Mesenchymal stem cell (in vitro differentiated cells and primary cell): ENCODE measurements around the gene BICDL1.

Experiments
- DNase-seq: peaks from one replicate; pipeline ENCODE4 v3.0.0-alpha.2; 2013
- H2AFZ ChIP-seq: one replicate; pipeline ENCODE4 v1.6.1; 2013; ENCODE audit warnings: low read depth, mild to moderate bottlenecking, control low read depth, inconsistent platforms, low read length, moderate library complexity
- H2AK5ac ChIP-seq: 2 replicates; pipeline ENCODE4 v1.6.1; 2013; ENCODE audit warnings: low read length, moderate library complexity, mild to moderate bottlenecking, inconsistent platforms; ENCODE audit not compliant: severe bottlenecking
- H2BK120ac ChIP-seq: one replicate; pipeline ENCODE4 v1.6.1; 2013; ENCODE audit warnings: low read depth, mild to moderate bottlenecking, inconsistent platforms, low read length, moderate library complexity
- H2BK12ac ChIP-seq, 2 experiments: one replicate each; pipeline ENCODE4 v1.6.1; 2013; ENCODE audit warnings: inconsistent platforms in 2 of 2, low read length in 2 of 2, mild to moderate bottlenecking in 2 of 2, moderate library complexity in 2 of 2, control low read depth in 1 of 2
- H2BK15ac ChIP-seq: one replicate; pipeline ENCODE4 v1.6.1; 2013; ENCODE audit warnings: mild to moderate bottlenecking, low read depth, inconsistent platforms; ENCODE audit not compliant: poor library complexity, severe bottlenecking
- H2BK5ac ChIP-seq: 2 replicates; pipeline ENCODE4 v1.6.1; 2013; ENCODE audit warnings: low read depth, mild to moderate bottlenecking, low read length, control low read depth, inconsistent platforms; ENCODE audit not compliant: poor library complexity, severe bottlenecking
- H3K14ac ChIP-seq, 2 experiments: one replicate each; pipeline ENCODE4 v1.6.1; 2013; ENCODE audit warnings: inconsistent platforms in 2 of 2, low read length in 2 of 2, control low read depth in 1 of 2, mild to moderate bottlenecking in 1 of 2, moderate library complexity in 1 of 2
- H3K18ac ChIP-seq, 2 experiments: one replicate each; pipeline ENCODE4 v1.6.1; 2013; ENCODE audit warnings: inconsistent platforms in 2 of 2, low read length in 2 of 2, control low read depth in 1 of 2, low read depth in 1 of 2, mild to moderate bottlenecking in 1 of 2
- H3K23ac ChIP-seq, 2 experiments: one replicate each; pipeline ENCODE4 v1.6.1; 2013; ENCODE audit warnings: inconsistent platforms in 2 of 2, low read length in 2 of 2, mild to moderate bottlenecking in 2 of 2, moderate library complexity in 2 of 2, control low read depth in 1 of 2
- H3K27ac ChIP-seq: 2 replicates; pipeline ENCODE4 v1.5.1; 2013; ENCODE audit warnings: mild to moderate bottlenecking, moderate library complexity, low read length, control low read depth, inconsistent platforms; ENCODE audit not compliant: poor library complexity, severe bottlenecking
- H3K27me3 ChIP-seq, 2 experiments: 2 replicates each; pipeline versions ENCODE4 v1.6.1 to v1.7.0; 2013; ENCODE audit warnings: low read length in 2 of 2, mild to moderate bottlenecking in 2 of 2, moderate library complexity in 2 of 2, control low read depth in 1 of 2, inconsistent platforms in 1 of 2; ENCODE audit not compliant: control insufficient read depth in 1 of 2, insufficient read depth in 1 of 2
- H3K36me3 ChIP-seq, 2 experiments: 2 replicates each; pipeline versions ENCODE4 v1.6.1 to v1.7.0; 2013; ENCODE audit warnings: low read length in 2 of 2, control low read depth in 1 of 2, inconsistent platforms in 1 of 2, low read depth in 1 of 2, mild to moderate bottlenecking in 1 of 2; ENCODE audit not compliant: insufficient read depth in 2 of 2, control insufficient read depth in 1 of 2
- H3K4ac ChIP-seq, 2 experiments: one replicate each; pipeline ENCODE4 v1.6.1; 2013; ENCODE audit warnings: inconsistent platforms in 2 of 2, low read length in 2 of 2, mild to moderate bottlenecking in 2 of 2, moderate library complexity in 2 of 2, control low read depth in 1 of 2, low read depth in 1 of 2
- H3K4me1 ChIP-seq: 2 replicates; pipeline ENCODE4 v1.6.1; 2013; ENCODE audit warnings: low read depth, low read length, control low read depth; ENCODE audit not compliant: control insufficient read depth, insufficient read depth
- H3K4me2 ChIP-seq: 2 replicates; pipeline ENCODE4 v1.6.1; 2013; ENCODE audit warnings: low read length, mild to moderate bottlenecking, inconsistent platforms; ENCODE audit not compliant: poor library complexity, severe bottlenecking
- H3K4me3 ChIP-seq, 2 experiments: 2 replicates each; pipeline versions ENCODE4 v1.5.1 to v1.7.0; 2013; ENCODE audit warnings: low read length in 2 of 2, mild to moderate bottlenecking in 2 of 2, control low read depth in 1 of 2, low read depth in 1 of 2; ENCODE audit not compliant: insufficient read depth in 1 of 2
- H3K79me1 ChIP-seq: replicated peaks from 2 replicates; pipeline ENCODE4 v1.6.1; 2013; ENCODE audit warnings: mild to moderate bottlenecking, control low read depth, low read length, inconsistent platforms; ENCODE audit not compliant: poor library complexity, severe bottlenecking
- H3K9ac ChIP-seq: 2 replicates; pipeline ENCODE4 v1.7.0; 2013; ENCODE audit warnings: mild to moderate bottlenecking, low read length, moderate library complexity
- H3K9me3 ChIP-seq: 2 replicates; pipeline ENCODE4 v1.7.0; 2013; ENCODE audit warnings: mild to moderate bottlenecking, low read length; ENCODE audit not compliant: control insufficient read depth
- H4K8ac ChIP-seq: one replicate; pipeline ENCODE4 v1.6.1; 2013; ENCODE audit warnings: inconsistent platforms, mild to moderate bottlenecking, low read length, moderate library complexity
- H4K91ac ChIP-seq: one replicate; pipeline ENCODE4 v1.6.1; 2013; ENCODE audit warnings: mild to moderate bottlenecking, low read length, inconsistent platforms
- WGBS: methylation state at CpG from one replicate; pipeline ENCODE4 v1.1.7; 2013; ENCODE audit warnings: mixed read lengths; 5-methylcytosine and 5-hydroxymethylcytosine counted together

BICDL1 gene

DNA sequence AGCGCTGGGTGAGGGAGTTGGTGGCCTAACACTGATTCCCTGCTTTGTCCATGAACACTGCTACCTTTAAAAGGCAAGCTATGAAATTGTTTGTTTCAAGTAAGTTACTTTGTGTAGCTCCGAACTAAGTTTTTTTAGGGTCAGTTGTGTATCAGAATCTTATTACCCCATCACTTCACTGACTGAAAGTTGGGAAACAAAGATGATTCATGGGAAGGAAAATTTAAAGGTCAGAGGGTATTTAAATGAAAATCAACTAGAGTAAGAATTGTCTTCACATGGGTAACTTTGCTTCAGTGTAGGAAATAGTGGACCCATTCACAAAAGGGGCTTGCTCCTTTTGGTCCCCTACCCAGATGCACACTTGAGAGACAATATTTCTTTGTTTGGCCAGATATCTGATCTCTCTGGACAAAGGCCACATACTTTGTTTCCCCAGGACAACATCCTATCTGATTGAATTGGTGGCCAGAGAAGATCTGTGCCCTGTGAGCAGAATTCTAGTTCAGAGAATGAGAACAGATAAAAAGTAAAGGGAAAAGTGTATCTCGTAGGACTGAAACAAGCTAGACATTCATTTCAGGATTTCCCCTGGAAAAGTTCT lies 74.0 kb downstream of the BICDL1 start:
- H3K18ac ChIP-seq: no peak overlapping the region

DNA sequence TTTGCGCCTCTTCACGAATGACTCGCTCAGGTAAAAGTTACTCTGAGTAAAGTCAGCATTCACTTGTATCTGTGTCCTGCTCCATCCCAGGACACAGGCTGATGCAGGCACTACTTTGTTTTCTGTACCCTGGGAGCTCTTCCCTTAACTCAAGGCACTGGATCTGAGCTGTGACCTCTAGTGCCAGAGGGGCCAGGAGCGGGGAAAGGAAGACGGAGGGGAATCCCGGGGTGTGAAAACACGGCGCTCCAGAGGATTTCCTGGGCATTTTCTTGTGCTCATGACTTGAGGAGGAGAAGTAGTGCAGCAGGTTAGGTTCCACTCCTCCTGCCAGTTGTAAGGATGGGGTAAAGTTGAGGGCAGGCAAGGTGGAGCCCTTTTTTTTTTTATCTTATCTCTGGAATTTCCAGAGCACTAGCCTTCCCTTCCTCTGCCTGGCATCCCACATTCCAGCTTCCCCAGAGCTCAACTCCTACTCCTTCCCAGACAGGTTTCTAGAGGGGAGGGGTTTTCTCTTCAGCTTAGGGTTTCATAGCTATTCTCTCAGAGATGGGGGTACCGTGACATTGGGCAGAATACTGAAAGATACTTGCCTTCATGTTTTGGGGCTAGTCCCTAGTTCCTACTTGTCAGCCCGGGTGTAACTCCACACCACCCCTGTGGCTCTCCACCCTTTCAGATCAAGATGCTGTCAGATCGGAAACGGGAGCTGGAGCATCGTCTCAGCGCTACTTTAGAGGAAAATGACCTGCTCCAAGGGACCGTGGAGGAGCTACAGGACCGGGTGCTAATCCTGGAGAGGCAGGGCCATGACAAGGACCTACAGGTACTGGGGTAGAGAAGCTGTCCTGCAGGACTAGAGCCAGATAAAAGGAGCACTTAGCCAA lies 75.3 kb downstream of the BICDL1 start:
- H3K14ac ChIP-seq: no peak overlapping the region
- peaks cover 52 to 69% of the 10 kb centered on the region in 2 experiments for H3K27me3 ChIP-seq
- H2BK15ac ChIP-seq: no peak overlapping the region

More for the DNA sequence above, 74.0 kb downstream of the BICDL1 start:
- H4K8ac ChIP-seq: no peak overlapping the region
- H3K36me3 ChIP-seq: no peaks in the 10 kb centered on the region
- no peaks in the 10 kb centered on the region for H3K4me1 ChIP-seq
- peaks cover 49 to 59% of the 10 kb centered on the region in 2 experiments for H3K27me3 ChIP-seq
- DNase-seq: no peak
- H2AK5ac ChIP-seq: no peak overlapping the region
- no peak overlapping the region for H4K91ac ChIP-seq
- H3K23ac ChIP-seq: no peak overlapping the region
- no peak overlapping the region for H3K4me2 ChIP-seq
- H3K14ac ChIP-seq: no peak overlapping the region
- H2BK12ac ChIP-seq: no peak overlapping the region
- H2BK15ac ChIP-seq: no peak overlapping the region
- H3K4me3 ChIP-seq: no peak overlapping the region
- no peak overlapping the region for H2BK120ac ChIP-seq
- H3K9me3 ChIP-seq: no peaks in the 10 kb centered on the region
- H3K4ac ChIP-seq: no peak overlapping the region
- WGBS: 85% methylated on average over 3 of the region's 3 CpGs
- H3K79me1 ChIP-seq: no peaks in the 10 kb centered on the region
- H2AFZ ChIP-seq: no peak overlapping the region
- H3K27ac ChIP-seq: no peak overlapping the region
- H2BK5ac ChIP-seq: no peak overlapping the region
- H3K9ac ChIP-seq: no peak overlapping the region

DNA sequence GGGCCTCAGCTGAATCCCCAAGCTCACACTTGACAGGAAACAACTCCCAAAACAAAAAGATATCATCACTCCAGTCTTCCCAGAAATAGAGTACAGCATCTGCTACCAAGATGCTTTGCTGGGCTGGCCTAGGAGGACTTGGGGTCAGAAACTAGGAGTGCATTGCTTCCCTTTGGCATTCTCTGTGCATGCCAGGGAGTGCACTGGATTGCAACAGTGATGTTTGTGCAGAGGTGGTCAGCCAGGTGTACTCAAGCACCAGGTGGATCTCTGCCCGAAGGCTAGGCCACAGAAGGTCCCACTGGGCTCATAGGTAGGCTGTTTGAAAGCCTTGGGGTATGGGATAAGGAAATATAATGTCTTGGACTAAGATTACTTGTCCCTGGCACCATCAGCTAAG lies 76.4 kb downstream of the BICDL1 start:
- Histone ChIP-seq H3K4me2 (no peak overlapping the region), H3K79me1 (no peaks in the 10 kb centered on the region), H3K27me3 (peaks cover 61 to 67% of the 10 kb centered on the region in 2 experiments), H3K36me3 (no peaks in the 10 kb centered on the region), H2BK12ac (no peak overlapping the region), H2BK15ac (no peak overlapping the region), H2AFZ (no peak overlapping the region), H3K4me3 (no peak overlapping the region), H4K91ac (no peak overlapping the region), H3K9ac (no peak overlapping the region), H3K4me1 (no peaks in the 10 kb centered on the region), H3K9me3 (no peaks in the 10 kb centered on the region), H2BK5ac (no peak overlapping the region), H3K18ac (no peak overlapping the region), H3K27ac (no peak overlapping the region), H2BK120ac (no peak overlapping the region), H3K14ac (no peak overlapping the region), H3K23ac (no peak overlapping the region), H3K4ac (no peak overlapping the region), H4K8ac (no peak overlapping the region), H2AK5ac (no peak overlapping the region)
- WGBS: 52% methylated on average over 1 of the region's 1 CpG
- no peak for DNase-seq

More for the DNA sequence above, 75.3 kb downstream of the BICDL1 start:
- Histone ChIP-seq H3K23ac (no peak overlapping the region), H2BK120ac (no peak overlapping the region), H2AK5ac (no peak overlapping the region), H3K9ac (no peak overlapping the region), H4K91ac (no peak overlapping the region), H3K9me3 (no peaks in the 10 kb centered on the region), H3K36me3 (no peaks in the 10 kb centered on the region), H3K4ac (no peak overlapping the region), H4K8ac (no peak overlapping the region), H2BK12ac (no peak overlapping the region), H3K4me3 (no peak overlapping the region), H2AFZ (no peak overlapping the region), H3K79me1 (no peaks in the 10 kb centered on the region), H3K18ac (no peak overlapping the region), H2BK5ac (no peak overlapping the region), H3K4me2 (no peak overlapping the region), H3K4me1 (no peaks in the 10 kb centered on the region), H3K27ac (no peak overlapping the region)
- 76% methylated on average over 16 of the region's 16 CpGs for WGBS
- no peak for DNase-seq

DNA sequence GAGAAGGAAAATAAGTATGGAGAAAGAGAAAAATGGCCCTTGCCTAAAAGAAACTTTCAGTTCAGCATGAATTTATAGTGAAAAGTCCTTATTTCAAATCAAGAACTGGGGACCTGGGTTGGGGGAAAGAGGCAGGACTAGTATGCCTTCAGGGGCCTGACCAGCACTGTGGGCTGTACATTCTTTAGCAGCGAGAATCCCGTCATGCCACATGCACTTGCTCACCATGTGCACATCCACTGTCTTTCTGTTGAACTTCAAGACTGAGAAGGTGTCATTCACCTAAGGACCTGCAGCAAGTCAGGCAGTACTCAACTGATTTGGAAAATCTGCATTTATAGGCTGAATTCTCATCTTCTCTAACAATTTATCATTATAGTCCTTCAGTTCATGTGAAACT lies 77.3 kb downstream of the BICDL1 start:
- Histone ChIP-seq H4K8ac (no peak overlapping the region), H3K9me3 (no peaks in the 10 kb centered on the region), H3K4me1 (no peaks in the 10 kb centered on the region), H2AK5ac (no peak overlapping the region), H3K79me1 (no peaks in the 10 kb centered on the region), H3K14ac (no peak overlapping the region), H3K9ac (no peak overlapping the region), H2BK5ac (no peak overlapping the region), H2BK120ac (no peak overlapping the region), H3K18ac (no peak overlapping the region), H4K91ac (no peak overlapping the region), H2AFZ (no peak overlapping the region), H3K27me3 (peaks cover 56 to 62% of the 10 kb centered on the region in 2 experiments), H3K4me2 (no peak overlapping the region), H3K4me3 (no peak overlapping the region), H3K36me3 (no peaks in the 10 kb centered on the region), H3K4ac (no peak overlapping the region), H3K23ac (no peak overlapping the region), H2BK15ac (no peak overlapping the region), H2BK12ac (no peak overlapping the region), H3K27ac (no peak overlapping the region)
- no peak for DNase-seq
- WGBS: 50% methylated on average over 2 of the region's 2 CpGs
